Measurements from ENCODE around the gene TTLL12. TPM values are rescaled to one million over a fixed set of nuclear protein-coding genes. Genes with fewer than 3 reads are reported as not detected.

The TTLL12 gene
- total RNA-seq, 2 donors from 2014 or later = 23.6 to 79.0 TPM

DNA sequence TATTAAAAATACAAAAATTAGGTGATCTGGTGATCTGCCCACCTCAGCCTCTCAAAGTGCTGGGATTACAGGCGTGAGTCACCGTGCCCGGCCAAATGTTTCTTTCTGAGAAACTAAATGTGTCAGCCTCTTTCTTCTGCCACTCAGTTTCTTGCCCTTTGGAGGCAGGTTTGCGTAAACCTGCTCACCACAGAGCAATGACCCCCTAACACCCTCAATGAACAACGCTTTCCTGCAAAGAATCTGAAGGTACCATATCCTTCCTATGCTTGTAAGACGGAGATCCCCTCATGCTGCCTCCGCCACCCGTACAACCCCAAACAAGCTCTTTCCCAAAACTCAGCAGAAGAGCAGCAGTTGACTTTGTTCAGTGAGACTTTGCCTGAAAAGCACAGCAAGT, 38.7 kb upstream of the TTLL12 start:
- peaks cover 6 to 12% of the 10 kb centered on the region in 2 donors for H3K27me3 Mint-ChIP-seq

DNA sequence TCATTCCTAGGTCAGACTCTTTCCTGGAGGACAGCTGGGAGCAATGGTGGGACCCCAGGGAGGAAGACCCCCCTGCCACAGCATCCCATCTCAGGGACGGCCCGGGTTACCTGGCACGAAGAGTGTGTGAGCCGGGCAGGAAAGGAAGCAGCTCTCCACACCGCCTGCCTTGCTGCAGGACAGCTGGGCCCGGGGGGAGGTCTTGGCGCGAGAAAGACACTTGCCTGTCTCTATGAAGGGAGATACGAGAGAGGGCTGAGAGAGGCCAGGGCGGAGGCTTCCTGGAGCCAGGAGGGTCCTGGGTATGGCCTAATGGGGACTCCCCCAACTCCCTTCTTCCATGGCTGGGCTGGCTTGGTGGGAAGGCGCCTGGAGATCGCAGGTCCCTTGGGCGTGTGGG, 36.1 kb upstream of the TTLL12 start:
- H3K4me3 Mint-ChIP-seq = no peak overlapping the region
- H3K27me3 Mint-ChIP-seq = peaks cover under 1 to 2% of the 10 kb centered on the region in 2 donors
- no peaks in the 10 kb centered on the region for H3K9me3 Mint-ChIP-seq
- DNase-seq (ENCODE audit: low spot score) (no peak), ATAC-seq (no peak)
- H3K4me1 Mint-ChIP-seq (ENCODE audit: low read depth in 2 of 2) = no peaks in the 10 kb centered on the region
- no peaks in the 10 kb centered on the region for H3K36me3 Mint-ChIP-seq
- no peak overlapping the region for H3K27ac Mint-ChIP-seq

More for the DNA sequence above, 38.7 kb upstream of the TTLL12 start:
- H3K4me3 Mint-ChIP-seq = no peak overlapping the region
- H3K27ac Mint-ChIP-seq = no peak overlapping the region
- H3K36me3 Mint-ChIP-seq = no peaks in the 10 kb centered on the region
- ATAC-seq (no peak), DNase-seq (ENCODE audit: low spot score) (no peak)
- no peaks in the 10 kb centered on the region for H3K9me3 Mint-ChIP-seq
- H3K4me1 Mint-ChIP-seq (ENCODE audit: low read depth in 2 of 2) = no peaks in the 10 kb centered on the region

DNA sequence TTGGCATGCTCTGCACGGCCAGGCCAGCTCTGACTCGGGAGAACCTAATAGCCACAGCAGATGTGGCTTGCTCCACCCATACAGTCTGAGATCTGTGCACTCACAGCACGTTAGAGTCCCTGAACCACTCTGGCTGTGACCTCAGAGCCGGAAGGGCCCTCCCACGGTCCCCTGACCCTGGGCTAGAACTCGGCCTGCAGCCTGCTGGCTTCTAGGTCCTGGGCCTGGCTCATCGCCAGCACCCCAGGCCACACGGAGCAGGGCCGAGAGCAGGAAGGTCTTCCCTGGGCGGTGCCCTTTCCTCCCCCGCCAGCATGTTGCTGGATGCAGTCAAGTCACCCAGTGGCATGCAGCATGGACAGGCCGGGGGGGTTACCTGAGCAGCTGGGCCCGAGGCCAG, 35.3 kb upstream of the TTLL12 start:
- Mint-ChIP-seq H3K9me3 (no peaks in the 10 kb centered on the region), H3K4me3 (no peak overlapping the region), H3K36me3 (no peaks in the 10 kb centered on the region), H3K27ac (no peak overlapping the region), H3K27me3 (peaks cover 2 to 8% of the 10 kb centered on the region in 2 donors), H3K4me1 (ENCODE audit: low read depth in 2 of 2) (no peaks in the 10 kb centered on the region)
- DNase-seq (ENCODE audit: low spot score) (no peak), ATAC-seq (no peak)

DNA sequence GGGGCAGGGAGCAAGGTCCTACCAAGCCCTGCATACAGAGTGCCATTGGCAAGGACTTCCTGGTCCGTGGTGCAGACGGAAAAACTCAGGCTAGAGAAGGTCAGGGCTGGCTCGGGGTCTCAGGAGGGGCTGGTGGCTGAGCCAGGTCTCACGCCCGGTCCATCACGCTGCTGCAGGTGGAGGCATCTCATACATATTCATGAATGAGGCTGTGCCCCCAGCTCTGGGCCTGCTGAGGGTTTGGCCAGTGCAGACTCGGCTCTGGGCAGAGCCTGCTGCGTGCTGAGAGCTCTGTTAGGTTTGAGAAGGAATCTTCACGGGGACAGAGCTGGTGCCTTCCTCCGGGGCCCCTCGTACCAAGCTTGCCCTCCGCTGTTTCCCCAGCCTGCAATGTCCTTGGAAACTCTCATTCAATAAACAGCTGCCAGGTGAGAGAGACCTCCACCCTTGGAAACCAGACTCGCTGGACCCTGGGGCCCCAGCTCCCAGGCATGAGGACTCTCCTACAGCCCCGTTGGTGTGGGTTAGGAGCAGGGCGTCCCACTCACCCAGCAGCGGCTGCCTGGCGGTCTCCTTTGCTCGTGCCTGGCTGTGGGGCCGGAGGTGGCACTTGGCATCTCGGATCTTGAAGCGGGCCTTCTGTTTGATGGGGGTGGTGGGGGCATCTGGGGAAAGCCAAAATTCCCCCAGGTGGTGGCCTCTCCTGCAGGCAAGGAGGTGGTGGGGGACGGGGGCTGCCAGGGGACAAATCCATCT, 33.9 kb upstream of the TTLL12 start:
- Mint-ChIP-seq H3K36me3 (no peaks in the 10 kb centered on the region), H3K4me1 (ENCODE audit: low read depth in 2 of 2) (no peaks in the 10 kb centered on the region), H3K4me3 (no peak overlapping the region), H3K27me3 (peaks cover 0 to 8% of the 10 kb centered on the region in 2 donors), H3K27ac (no peak overlapping the region), H3K9me3 (no peaks in the 10 kb centered on the region)
- ATAC-seq = no peak
- no peak for DNase-seq (ENCODE audit: low spot score)

DNA sequence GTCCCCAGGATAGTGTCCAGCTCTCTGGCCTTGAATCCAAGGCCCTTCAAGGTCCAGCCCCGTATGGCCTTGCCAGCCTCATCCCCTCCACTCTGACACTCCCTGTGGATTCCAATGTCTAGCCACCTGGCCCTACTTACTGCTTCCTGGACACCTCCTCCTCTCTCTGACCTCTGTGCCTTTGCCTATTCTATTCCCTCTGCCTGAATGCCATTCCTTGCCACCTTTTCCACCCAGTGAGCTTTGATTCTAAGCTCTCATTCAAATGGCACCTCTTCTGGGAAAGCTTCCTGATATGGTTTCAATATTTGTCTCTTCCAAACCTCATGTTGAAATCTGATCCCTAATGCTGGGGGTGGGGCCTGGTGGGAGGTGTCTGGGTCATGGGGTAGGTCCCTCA, 31.9 kb upstream of the TTLL12 start:
- Mint-ChIP-seq H3K27ac (no peak overlapping the region), H3K9me3 (no peaks in the 10 kb centered on the region), H3K4me3 (no peak overlapping the region), H3K36me3 (no peaks in the 10 kb centered on the region), H3K4me1 (ENCODE audit: low read depth in 2 of 2) (no peaks in the 10 kb centered on the region), H3K27me3 (peaks cover 0 to 16% of the 10 kb centered on the region in 2 donors)
- ATAC-seq (no peak), DNase-seq (ENCODE audit: low spot score) (no peak)

DNA sequence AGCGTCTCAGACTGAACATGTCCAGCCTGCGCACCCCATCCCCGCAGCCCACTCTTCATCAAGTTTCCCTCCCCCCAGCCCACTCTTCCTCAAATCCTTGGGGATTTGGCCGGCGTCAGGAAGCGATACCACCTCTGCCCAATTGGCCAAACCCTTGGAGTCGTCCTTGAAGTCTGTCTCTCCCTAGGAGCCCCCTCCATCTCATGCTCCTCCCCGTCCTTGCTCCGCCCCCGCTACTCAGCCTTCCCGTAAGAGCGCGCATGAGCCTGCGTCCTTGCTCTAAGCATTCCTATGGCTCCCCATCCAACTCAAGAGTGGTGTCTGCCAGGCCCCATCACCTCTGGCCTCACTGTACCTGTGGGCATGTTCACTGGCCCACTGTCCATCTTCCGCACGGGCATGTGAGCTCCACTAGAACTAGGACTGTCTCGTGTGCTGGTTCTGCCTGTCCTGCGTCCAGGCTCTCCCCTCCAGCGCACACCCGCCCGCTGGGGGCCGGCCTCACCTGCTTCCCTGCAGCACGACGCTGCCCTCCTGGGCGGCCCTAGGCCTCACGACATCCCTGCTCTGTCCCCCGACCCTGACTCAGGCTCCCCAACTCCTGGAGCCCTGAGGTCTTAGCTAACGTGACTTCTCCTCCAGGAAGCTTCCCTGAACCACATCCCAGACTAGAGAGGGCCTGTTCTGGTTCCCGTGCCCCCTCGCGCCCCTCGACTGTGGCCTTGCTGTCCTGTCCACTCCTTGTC, 30.5 kb upstream of the TTLL12 start:
- H3K27ac Mint-ChIP-seq = peak overlapping the region in 1 of 2 donors; percentile 31
- ATAC-seq (no peak), DNase-seq (ENCODE audit: low spot score) (no peak)
- no peaks in the 10 kb centered on the region for H3K9me3 Mint-ChIP-seq
- no peaks in the 10 kb centered on the region for H3K4me1 Mint-ChIP-seq (ENCODE audit: low read depth in 2 of 2)
- no peaks in the 10 kb centered on the region for H3K36me3 Mint-ChIP-seq
- peaks cover 0 to 16% of the 10 kb centered on the region in 2 donors for H3K27me3 Mint-ChIP-seq
- H3K4me3 Mint-ChIP-seq = no peak overlapping the region

DNA sequence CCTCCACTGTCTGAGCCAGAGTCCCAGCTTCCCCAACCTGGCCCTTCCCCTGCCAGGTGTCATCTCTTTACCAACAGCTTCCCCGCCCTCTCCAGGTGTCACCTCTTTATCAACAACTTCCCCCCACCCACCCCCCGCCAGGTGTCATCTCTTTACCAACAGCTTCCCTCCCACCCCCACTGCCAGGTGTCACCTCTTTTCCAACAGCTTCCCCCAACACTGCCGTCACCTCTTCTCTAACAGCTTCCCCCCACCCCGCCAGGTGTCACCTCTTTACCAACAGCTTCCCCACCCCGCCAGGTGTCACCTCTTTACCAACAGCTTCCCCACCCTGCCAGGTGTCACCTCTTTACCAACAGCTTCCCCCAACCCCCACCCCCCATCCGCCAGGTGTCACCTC, 29.8 kb upstream of the TTLL12 start:
- H3K9me3 Mint-ChIP-seq = no peaks in the 10 kb centered on the region
- no peak overlapping the region for H3K4me3 Mint-ChIP-seq
- H3K27ac Mint-ChIP-seq = no peak overlapping the region
- H3K27me3 Mint-ChIP-seq = peaks cover 0 to 16% of the 10 kb centered on the region in 2 donors
- no peaks in the 10 kb centered on the region for H3K4me1 Mint-ChIP-seq (ENCODE audit: low read depth in 2 of 2)
- ATAC-seq (no peak), DNase-seq (ENCODE audit: low spot score) (no peak)
- H3K36me3 Mint-ChIP-seq = no peaks in the 10 kb centered on the region

DNA sequence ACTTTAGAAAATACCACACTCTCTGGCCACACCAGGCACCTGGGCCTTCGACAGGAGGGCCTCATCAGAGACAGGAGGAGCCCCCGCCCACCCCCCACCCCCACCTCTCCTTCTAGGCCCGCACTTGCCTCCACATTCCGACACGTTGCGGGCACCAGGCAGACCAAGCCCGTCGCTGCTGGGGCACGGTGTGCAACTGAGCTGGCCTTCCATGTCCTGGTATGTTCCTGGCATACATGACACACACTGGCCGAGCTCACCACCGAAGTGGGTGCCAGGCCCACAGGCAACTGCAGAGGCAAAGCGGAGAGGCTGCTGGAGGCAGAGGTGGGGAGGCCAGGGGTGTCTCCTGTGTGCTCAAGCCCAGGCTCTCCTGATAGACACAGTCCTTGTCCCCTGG, 27.0 kb upstream of the TTLL12 start:
- no peak overlapping the region for H3K4me3 Mint-ChIP-seq
- no peak overlapping the region for H3K27ac Mint-ChIP-seq
- ATAC-seq (no peak), DNase-seq (ENCODE audit: low spot score) (no peak)
- H3K27me3 Mint-ChIP-seq = peaks cover 0 to 16% of the 10 kb centered on the region in 2 donors
- no peaks in the 10 kb centered on the region for H3K4me1 Mint-ChIP-seq (ENCODE audit: low read depth in 2 of 2)
- no peaks in the 10 kb centered on the region for H3K9me3 Mint-ChIP-seq
- no peaks in the 10 kb centered on the region for H3K36me3 Mint-ChIP-seq

DNA sequence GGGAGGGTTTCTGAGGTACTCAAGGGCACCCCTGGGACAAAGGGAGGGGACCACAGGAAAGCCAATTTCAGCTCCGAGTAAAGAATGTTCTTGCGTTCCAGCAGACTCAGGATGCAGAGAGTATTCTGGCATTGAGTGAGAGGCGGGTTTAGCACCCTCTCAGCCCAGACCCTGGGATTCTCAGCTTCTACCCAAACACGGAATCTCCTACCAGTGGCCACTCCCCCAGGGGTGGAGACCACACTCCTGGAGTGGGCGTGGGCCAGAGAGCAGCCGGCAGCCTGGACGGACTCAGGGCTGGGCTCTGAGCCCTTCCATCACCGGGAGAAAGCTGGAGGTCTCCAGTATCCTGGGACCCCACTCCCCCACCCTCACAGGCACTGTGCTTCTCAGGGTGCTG, 26.1 kb upstream of the TTLL12 start:
- H3K36me3 Mint-ChIP-seq = no peaks in the 10 kb centered on the region
- no peaks in the 10 kb centered on the region for H3K9me3 Mint-ChIP-seq
- H3K4me3 Mint-ChIP-seq = no peak overlapping the region
- DNase-seq (ENCODE audit: low spot score) = no peak
- H3K27ac Mint-ChIP-seq = no peak overlapping the region
- H3K27me3 Mint-ChIP-seq = peaks cover 0 to 16% of the 10 kb centered on the region in 2 donors
- no peaks in the 10 kb centered on the region for H3K4me1 Mint-ChIP-seq (ENCODE audit: low read depth in 2 of 2)
- ATAC-seq = no peak

DNA sequence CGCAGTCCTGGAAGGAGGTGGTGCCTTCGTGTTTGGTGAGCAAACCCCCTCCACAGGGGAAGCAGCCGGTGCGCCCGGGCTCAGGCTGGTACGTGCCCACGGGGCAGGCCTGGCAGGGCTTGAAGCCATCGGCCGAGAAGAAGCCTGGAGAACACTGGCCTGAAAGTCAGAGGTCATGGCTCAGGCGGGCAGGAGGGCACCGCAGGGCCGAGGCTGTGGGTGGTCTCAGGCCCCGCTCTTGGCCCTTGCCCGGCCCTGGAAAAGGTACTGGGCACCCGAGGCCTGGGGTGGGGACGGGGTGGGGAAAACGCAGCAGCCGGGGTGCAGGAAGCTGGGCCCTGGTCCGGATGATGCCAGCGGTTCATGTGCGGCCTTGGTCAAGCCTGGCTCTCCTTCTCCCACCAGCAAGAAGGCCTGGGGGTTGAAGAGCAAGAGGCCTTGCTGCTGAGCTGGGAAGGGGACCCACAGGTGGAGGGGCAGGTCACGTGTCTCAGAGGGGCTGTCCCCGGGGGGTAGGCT, 25.6 kb upstream of the TTLL12 start:
- H3K36me3 Mint-ChIP-seq = no peaks in the 10 kb centered on the region
- H3K27ac Mint-ChIP-seq = no peak overlapping the region
- no peaks in the 10 kb centered on the region for H3K4me1 Mint-ChIP-seq (ENCODE audit: low read depth in 2 of 2)
- H3K9me3 Mint-ChIP-seq = no peaks in the 10 kb centered on the region
- DNase-seq (ENCODE audit: low spot score) (no peak), ATAC-seq (no peak)
- H3K4me3 Mint-ChIP-seq = no peak overlapping the region
- H3K27me3 Mint-ChIP-seq = peaks cover 0 to 10% of the 10 kb centered on the region in 2 donors

DNA sequence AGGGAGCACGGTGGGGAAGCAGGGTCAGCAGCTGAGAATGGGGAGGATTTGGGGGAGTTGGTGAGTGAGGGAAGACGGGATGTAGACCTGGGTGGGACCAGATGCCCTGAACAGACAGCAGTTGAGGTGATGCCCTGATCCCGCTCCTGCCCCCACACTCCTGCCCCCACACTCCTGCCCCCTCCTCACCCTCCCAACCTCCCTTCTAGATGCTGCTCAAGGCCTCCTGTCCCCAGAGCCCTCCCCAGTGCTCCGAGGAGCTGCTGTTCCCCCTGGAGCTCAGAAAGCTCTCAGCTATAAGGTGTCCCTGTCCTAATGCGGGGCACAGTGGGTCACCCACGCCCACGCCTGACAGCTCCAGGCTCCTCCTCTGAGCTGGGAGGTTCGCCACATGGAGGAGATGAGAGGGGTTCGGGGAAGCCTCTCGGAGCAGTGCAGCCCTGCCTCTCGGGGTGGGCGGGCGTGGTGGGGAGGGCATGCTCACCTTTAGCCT, 25.1 kb upstream of the TTLL12 start:
- Mint-ChIP-seq H3K27ac (no peak overlapping the region), H3K9me3 (no peaks in the 10 kb centered on the region)
- DNase-seq (ENCODE audit: low spot score) = no peak

DNA sequence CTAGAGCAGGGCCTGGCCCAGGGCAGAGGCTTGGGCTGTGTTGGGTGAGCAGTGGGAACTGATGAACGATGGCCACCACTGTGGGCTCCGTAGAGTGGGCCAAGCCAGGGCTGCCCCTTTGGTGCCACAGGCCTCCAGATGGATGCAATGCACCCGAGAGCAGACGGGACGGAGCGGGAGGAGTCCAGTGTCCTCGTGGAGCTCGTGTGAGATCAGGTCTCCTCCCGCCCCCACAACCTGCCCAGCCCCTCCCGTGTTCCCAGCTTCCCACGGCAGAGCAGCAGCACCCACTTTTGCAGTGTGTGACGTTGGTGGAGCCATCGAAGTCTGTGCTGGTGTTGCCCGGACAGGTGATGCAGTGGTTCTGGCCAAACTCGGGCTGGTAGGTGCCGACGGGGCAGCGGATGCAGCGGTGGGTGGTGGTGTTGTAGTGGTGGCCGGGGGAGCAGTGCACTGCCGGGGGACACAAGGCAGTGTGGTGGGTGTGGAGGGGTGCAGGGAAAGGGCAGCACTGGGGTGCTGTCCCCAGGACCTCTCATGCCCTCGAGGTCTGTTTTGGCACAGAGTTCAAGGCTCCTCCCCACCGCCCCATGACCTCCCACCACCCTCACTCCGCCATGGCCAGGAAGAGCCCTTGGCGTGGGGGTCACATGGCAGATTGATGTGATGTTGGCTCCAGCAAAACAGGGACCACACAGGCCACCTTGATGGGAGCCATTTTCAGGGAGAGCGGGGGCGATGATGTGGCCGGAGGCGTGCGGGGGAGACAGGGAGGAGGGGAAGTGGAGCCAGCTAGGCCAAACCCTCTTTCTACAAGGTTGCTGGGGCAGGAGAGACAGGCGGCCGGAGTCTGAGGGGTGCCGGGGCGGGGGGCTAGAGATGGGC, 23.9 kb upstream of the TTLL12 start:
- Mint-ChIP-seq H3K4me3 (no peak overlapping the region), H3K9me3 (no peaks in the 10 kb centered on the region), H3K27ac (no peak overlapping the region), H3K4me1 (ENCODE audit: low read depth in 2 of 2) (peaks cover 0 to 10% of the 10 kb centered on the region in 2 donors), H3K27me3 (peaks cover 0 to 8% of the 10 kb centered on the region in 2 donors), H3K36me3 (no peaks in the 10 kb centered on the region)
- DNase-seq (ENCODE audit: low spot score) (no peak), ATAC-seq (peak in 1 of 2 donors; percentile 15)

More for the DNA sequence above, 25.1 kb upstream of the TTLL12 start:
- H3K4me1 Mint-ChIP-seq (ENCODE audit: low read depth in 2 of 2) = no peaks in the 10 kb centered on the region
- H3K36me3 Mint-ChIP-seq = no peaks in the 10 kb centered on the region
- H3K27me3 Mint-ChIP-seq = peaks cover 0 to 8% of the 10 kb centered on the region in 2 donors
- no peak for ATAC-seq
- H3K4me3 Mint-ChIP-seq = no peak overlapping the region

DNA sequence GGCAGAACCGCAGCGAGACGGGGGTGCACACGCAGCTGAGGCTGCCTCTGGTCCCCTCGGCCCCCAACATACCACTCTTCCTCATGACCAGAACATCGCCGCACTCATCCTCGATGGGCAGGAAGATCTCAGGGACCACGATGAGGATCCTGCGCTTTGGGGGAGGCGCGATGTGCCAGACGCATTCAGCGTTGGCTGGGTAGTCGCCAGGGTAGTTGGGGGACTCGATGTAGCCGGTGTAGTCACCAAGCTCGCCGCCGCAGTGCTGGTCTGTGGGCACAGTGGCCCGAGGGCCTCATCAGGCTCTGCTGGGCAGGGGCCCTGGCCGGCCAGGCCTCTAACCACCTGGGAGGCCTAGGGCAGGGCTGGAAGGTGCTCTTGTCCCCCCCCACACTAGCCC, 23.0 kb upstream of the TTLL12 start:
- Mint-ChIP-seq H3K27ac (no peak overlapping the region), H3K9me3 (no peaks in the 10 kb centered on the region), H3K4me1 (ENCODE audit: low read depth in 2 of 2) (peaks cover 0 to 11% of the 10 kb centered on the region in 2 donors), H3K4me3 (no peak overlapping the region), H3K36me3 (no peaks in the 10 kb centered on the region), H3K27me3 (peaks cover 0 to 2% of the 10 kb centered on the region in 2 donors)
- DNase-seq (ENCODE audit: low spot score) (no peak), ATAC-seq (no peak)
